Measurements from ENCODE around the gene AP1S2.
A peak's percentile ranks its signal among the peaks of the same experiment; 100 is the strongest.
"Not testable (repeated sequence)": the region's sequence is repeated elsewhere in the genome, so short reads cannot be mapped to it uniquely, and the experiment has no call there.

Gene AP1S2

DNA sequence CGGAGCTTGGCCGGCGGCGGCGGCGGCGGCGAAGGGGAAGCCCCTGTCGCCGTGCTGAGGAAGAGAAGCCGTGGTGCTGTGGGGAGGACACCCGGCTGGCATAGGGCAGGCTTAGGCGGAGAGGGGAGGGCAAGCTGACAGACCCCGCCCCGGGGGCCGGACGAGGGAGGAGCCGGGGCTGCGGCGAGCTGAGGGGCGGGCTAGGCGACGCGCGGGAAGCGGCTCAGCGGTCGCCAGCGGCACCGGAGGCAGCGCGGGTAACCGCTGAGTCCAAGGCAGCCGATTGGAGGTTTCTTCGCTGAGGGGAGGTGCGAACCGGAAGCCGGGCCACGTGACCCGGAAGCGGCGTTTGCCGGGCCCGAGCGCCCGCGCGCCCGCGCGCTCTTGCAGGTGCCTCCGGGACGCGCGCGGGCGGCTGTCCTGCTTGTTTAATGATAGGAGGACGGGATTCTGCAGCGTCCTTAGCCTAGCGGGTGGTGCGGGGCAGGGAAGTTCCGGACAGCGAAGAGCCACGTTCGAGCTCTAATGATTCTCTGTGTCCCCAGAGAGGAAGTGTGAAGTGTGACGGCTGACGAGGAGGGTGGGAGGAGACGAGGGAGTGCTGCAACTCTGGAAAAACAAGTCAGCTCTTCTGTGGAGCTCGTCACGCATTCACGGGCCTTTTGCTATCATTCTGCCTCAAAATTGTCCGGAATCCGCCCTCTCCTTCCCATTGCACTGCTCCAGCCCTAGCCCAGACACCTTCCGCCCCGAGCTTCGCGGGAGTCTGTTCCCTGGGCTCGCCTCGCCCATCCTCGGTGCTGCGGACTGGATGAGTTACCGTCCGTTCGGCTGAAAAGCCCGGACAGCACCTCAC lies at the start of gene AP1S2:
AP1S2 (minus strand) TSS at position 102 of the 856 bp plus-strand sequence. CDS start 2,289 bp downstream, outside the sequence.
- peak; percentile 75 to 96 (median 88) for DNase-seq

DNA sequence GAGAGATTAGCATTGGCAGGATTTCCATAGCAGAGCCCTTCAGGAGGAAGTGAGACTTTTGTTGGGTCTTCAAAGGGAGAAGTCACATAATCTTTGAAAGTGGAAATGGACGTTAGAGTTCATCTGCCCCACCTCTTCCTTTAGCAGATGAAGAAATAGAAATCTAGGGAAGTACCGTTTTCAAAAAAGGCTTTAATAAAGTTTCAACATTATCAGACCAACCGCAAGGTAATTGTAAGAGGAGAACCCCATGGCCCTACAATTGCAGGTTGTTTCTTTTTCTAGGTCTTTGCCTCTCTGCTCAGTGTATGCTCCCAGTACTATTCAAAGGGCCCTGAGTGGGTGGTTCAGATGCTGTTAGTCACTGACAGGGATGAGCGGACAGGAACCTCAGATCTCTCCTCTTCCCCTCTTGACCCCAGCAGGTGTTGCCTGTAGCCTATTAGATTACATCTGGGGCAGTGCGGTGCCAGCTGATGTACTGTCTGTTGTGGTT lies 48.6 kb upstream of the AP1S2 start:
- peak in 1 of 14 donors; percentile 10 for DNase-seq

DNA sequence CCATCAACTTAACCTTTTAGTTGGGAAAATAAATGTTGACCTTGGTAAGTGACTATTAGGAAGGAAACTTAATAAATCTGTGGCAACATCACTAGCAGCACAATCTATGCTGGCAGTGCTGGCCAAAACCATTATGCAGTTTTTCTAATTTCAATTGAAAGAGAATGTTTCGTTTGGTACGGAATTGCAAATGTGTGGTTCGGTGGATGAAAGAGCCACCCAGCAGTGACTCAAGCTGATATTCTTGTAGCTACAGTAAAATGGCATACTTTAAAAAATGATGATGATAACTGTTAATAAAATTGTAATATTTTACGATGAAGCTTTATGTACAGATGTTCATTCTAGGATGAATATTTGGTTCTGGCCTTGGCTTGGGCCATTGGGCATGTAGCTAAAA lies 40.7 kb upstream of the AP1S2 start:
- DNase-seq, result no peak

DNA sequence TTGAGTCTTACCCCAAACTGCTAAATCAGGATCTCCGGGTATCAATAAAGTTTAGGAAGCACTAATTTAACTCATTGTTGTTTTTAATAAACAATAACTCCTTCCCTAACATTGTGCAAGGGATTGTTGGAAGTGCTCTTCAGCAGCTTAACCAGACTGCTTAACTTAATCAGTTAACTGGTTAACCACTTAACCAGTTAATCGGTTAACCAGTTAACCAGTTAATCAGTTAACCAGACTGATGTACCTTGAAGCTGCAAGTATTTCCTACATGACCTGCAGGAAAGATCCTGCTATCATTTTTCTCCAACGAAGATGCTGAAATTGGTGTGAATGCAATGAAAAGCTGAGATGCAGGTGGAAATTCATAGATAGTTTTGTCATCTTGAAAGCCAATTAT lies 40.1 kb upstream of the AP1S2 start:
- DNase-seq, result no peak

DNA sequence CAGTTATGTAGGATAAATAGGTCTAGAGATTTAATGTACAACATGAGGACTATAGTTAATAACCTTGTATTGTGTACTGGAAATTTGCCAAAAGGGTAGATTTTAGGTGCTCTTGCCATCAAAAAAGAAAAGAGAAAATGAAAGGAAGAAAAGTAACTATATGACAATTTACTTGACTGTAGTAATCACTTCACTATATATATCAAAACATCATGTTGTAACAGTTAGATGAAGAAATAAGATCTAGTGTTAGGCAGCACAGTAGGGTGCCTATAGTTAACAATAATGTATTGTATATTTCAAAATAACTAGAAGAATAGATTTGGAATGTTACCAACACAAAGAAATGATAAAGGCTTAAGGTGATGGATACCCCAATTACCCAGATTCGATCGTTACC lies 35.9 kb upstream of the AP1S2 start:
- DNase-seq, result no peak

DNA sequence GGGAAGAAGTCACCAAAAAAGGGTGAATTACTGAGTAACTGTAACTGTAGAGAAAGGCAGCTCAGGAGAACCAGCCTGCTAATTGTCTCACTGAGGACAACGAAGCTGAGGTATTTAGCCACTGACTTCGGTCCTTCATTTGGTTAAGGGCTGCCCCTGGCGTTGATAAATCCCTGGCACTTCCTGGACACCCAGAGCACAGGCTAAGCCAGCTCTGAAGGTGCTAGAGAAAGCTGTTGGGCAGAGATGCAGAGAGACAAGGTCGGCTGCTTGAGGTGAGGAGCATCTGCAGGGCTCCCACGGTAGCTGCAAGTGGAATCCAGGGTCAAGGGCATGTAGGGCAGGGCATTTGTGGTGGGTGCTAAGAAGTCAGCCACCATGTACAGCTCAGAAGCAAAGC lies 33.4 kb upstream of the AP1S2 start:
- no peak for DNase-seq

DNA sequence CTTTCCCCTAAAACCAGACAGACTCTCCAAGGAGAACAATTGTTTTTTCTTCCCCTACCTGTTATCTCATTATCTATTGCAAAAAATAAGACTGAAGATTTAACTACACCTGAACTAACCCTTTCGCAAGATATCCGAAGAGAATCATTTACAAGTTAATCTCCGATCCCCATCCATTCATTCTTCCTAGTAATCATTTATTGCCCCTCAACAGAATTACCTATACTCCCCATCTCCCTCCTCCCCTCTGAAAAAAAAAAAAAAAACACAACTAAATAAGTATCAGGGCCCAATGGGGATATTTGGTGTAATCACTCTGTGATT lies 28.9 kb upstream of the AP1S2 start:
- no peak for DNase-seq

DNA sequence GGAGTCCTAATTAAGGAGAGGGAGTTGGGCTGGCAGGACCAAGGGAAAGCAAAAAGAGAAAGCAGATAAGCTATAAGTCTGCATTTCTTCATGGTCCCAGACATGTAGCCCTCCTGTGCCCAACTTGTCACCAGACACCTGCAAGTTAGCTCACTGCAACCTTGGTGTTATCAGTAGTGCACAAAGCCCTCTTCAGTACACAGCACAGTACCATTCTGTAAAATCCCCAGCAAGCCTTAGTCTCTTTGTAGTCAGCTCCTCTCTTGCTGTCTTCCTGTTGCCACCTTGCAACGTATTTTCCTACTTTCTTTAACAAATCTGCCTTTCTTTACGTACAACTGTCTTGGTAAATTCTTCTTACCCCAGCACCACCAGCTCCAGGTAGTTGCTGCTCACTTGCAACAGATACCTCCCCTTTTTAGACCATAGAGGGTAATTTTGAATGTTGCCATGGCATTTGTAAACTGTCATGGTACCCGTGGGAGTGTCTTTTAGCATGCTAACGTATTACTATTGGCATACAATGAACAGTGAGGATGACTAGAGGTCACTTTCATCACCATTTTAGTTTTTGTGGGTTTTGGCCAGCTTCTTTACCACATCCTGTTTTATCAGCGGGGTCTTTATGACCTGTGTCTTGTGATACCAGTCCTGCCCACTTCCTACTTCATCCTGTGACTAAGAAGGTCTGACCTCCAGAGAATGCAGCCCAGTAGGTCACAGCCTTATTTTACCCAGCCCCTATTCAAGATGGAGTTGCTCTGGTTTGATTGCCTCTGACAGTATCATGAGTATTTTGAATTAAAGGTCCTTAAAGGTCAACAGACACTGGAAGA lies 28.3 kb upstream of the AP1S2 start:
- no peak for DNase-seq

DNA sequence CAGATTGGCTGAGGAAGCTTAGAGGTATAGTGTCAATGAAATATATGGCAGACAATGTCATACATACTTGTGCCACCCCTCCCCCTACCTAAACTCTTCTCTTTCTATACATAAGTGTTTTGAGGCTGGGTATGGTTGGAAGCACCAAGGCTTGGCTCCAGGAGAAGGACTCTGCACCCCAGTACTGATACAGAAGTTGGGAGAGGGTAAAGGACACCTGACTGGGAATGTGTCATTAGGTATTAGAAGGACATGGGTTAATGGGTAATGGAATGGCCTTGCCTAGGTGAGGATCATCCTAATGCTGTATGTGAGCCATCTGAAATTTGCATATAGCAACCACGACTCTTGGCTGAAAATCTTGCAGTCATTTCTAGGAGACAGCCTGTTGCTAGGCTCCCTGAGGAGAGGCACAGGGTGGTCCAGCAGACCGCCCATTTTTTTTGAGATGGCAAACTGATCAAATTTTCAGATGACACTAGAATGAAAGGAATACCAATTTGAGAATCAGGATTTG lies 26.8 kb upstream of the AP1S2 start:
- DNase-seq, result no peak

DNA sequence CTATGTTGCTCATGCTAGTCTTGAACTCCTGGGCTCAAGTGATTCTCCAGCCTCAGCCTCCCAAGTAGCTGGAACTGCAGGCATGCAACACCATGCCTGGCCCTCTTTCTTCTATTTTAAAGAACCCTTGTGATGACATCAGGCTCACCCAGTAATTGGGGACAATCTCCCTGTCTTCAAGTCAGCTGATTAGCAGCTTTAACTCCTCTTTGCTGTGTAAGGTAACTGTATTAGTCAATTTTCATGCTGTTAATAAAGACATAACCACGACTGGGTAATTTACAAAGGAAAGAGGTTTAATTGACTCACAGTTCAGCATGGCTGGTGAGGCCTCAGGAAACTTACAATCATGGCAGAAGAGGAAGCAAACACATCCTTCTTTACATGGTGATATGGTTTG lies 23.3 kb upstream of the AP1S2 start:
- not testable (repeated sequence) for DNase-seq

DNA sequence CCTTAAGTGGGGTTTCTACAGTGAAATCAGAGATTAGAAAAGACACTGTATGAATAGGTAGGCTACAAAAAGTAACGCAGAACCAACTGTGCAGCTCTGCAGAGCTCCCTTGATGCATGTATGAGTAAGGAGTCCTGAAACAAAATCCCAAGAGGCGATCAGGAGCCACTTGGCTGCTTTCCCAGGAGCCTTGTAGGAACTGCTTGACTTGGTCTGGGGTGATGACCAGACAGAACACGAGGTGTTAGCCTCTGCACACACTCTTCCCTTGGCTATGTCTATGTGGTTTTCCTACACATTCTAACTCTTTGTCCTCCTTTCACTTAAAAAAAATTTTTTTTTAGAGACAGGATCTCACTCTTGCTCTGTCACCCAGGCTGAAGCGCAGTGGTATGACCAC lies 22.8 kb upstream of the AP1S2 start:
- peak in 3 of 14 donors; percentile 7 to 20 (median 10) for DNase-seq

DNA sequence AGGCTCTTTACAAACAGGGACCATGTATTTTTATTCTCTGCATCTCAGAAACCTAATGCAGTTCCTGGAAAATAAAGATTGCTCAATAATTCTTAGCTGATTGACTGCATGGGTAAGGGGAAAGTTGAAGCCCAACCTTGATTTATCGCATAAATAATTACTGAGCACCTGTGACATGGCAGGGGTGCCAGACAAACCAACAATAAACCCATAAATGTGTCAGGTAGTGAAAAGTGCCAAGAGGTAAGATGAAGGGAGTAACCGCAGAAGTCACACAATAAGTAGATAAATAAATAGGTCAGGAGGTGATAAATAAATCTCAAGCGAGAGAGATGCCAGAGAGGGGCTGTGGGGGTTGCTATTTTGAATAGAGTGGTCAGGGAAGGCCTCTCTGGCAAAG lies 20.1 kb upstream of the AP1S2 start:
- DNase-seq, result no peak

DNA sequence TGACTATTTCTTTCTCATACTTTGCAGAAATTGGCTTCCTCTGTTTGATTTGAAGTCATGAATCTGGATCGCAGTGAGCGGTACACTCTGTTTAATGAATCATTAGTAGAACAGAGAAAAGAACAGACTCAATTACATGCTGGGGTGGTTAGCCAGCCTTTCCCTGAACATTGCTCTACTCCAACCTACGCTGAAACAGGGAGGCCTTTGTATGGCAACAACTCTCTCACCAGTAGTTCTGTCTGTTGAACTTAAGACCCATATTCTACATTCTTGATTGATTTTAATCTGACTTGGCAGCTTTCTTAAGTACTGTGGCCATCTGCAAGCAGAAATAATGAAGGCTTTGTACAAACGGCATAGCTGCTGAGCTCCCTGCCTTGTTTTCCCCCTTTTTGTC lies 19.0 kb upstream of the AP1S2 start:
- peak in 3 of 14 donors; percentile 0 to 6 (median 4) for DNase-seq

DNA sequence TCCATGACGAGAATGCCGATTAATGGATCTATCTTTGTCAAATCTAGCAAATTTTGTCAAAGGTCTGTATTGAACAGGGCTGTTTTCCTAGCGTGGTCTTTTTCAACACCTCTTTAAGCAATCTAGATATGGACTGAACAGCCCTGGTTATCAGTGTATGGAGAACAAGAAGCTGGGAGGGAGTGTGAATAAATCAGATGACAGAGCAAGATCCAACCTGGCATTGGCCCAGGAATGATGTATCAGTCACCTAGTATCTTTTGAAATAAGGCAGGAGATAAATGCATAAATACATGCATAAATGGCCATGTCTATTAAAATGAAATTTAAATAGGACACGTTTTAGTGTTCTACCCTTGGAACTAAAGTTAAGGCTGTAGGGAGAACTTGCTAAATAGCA lies 15.7 kb upstream of the AP1S2 start:
- DNase-seq, result no peak

DNA sequence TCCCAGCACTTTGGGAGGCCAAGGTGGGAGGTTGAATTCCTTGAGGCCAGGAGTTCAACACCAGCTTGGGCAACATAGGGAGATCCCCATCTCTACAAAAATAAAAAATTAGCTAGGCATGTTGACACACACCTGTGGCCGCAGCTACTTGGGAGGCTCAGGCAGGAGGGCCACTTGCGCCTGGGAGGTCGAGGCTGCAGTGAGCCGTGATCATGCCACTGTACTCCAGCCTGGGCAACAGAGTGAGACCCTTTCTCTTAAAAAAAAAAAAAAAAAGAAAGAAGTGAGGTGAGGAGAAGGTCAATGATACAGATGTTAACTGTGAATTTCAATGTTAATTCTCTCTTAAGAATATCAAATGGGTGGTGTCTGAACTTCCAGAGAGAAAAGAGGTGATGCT lies 15.1 kb upstream of the AP1S2 start:
- no peak for DNase-seq

DNA sequence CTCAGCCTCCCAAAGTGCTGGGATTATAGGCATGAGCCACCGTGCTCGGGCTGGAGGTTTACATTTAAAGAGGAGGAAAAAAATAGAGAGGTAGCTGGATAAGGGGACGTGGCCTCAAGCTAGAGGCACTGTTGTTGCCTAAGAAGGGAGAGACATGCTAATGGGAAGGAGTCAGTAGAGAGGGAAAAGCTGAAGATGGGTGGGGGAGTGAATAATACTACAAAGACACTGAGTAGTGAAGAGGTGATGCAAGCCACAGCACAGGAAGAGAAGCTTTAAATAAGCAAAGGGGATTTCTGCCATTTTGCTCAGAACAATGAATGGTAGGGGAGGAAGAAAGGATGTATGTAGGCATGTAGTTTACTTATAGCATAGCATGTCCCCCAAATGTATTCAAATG lies 11.5 kb upstream of the AP1S2 start:
- DNase-seq, result no peak

DNA sequence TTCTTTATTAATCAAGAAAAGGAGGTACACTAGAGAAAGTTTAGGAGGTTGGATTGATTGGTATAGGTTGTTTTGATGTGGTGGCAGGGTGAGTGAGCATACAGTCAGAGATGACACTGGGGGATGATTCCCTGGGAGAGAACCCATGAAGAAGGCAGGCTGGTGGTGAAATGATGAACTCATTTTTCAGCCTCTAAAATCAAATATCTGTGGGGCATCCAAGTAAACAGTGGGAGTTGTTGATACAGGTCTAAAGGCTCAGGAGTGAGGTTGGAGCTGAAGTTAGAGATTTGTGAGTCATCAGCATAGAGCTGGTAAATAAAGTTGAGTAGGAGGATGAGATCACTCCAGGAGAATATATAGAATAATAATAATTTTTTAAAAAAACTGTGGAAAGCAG lies 10.0 kb upstream of the AP1S2 start:
- DNase-seq, result no peak

DNA sequence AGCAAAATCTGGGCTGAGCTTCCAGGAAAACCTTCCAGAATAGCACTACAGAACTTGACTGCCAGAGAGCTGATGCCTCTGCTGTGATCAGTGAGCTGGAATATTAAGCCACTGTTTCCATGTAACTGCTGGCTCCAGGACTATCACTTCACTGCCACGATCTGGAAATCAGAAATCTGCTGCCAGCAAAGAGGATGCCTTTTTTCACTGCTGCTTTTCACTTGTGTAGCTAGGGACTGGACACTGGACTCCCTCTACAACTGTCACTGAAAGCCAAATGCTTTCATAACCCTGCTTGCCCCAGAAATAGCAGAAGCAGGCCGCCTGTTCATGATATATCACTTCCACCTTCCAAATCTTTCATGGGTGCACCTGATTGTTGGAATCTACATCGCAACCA lies 9.4 kb upstream of the AP1S2 start:
- peak in 3 of 14 donors; percentile 0 to 76 (median 8) for DNase-seq

DNA sequence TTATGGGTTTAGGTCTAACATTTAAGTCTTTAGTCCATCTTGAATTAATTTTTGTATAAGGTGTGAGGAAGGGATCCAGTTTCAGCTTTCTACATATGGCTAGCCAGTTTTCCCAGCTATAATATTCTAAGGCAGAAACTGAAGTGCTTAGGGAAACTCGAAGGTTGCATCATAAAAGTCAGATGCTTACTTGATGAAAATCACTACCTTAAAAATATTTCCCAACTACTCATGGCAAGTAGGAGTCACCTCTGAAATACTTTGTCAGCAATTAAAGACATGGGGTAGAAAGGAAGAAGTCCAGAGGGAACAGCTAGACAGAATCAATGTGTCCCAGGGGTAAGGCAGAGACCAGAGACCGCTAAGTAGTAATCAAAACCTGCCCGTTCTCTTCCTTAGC lies 6.3 kb upstream of the AP1S2 start:
- no peak for DNase-seq

DNA sequence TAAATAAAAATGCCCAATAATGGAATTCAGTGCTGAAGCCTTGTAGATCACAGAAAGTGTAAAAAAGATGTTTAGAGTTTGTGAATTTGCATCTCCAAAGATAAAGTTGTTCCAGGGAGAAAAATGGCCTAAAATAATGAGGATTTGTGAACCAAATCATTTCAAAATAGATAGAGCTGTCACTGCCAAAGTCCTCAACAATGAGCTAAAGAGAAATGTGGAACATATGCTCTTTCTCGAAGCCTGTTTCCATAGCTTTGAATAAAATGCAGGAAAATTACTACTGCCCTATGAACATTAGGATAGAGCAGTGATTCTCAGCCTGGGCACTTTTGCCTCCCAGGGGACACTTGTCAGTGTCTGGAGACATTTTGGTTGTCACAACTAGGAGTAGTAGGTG lies 3.4 kb upstream of the AP1S2 start:
- DNase-seq, result no peak

DNA sequence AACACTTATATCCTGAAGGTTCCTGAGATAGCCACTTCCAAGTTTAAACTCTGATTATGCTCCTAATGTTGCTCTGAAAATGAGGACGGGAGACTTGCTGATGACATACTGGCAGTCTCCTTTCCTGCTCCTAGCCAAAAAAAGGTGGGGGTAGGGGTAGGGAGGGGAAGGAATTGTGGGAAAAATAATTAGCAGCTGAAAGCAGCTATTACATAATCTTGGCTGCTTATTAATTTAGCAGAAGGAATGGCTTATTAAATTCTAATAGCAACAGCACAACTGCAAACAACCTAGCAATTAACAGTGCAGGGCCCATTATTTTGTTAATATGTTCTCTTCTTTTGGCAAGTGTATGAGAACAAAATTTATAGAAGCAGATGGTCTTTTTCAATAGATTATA lies 2.0 kb upstream of the AP1S2 start:
- DNase-seq, result peak in 1 of 14 donors; percentile 70

DNA sequence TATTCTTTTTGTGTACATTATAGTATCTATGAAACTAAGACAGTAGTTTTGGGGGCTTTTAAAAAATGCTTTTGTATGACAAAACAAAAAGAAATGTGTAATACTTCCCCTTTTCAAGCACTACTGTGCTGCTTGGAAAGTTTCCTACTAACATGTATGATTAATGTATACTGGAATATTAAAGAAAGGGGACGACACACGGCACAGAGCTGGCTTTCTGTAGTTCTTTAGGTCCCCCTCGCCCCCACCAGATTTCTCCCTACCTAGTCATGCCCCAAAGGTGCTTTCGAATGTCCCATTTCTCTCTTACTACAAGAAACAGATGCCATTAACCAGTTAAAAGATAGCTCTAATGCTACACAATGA lies 1.6 kb upstream of the AP1S2 start:
- no peak for DNase-seq

DNA sequence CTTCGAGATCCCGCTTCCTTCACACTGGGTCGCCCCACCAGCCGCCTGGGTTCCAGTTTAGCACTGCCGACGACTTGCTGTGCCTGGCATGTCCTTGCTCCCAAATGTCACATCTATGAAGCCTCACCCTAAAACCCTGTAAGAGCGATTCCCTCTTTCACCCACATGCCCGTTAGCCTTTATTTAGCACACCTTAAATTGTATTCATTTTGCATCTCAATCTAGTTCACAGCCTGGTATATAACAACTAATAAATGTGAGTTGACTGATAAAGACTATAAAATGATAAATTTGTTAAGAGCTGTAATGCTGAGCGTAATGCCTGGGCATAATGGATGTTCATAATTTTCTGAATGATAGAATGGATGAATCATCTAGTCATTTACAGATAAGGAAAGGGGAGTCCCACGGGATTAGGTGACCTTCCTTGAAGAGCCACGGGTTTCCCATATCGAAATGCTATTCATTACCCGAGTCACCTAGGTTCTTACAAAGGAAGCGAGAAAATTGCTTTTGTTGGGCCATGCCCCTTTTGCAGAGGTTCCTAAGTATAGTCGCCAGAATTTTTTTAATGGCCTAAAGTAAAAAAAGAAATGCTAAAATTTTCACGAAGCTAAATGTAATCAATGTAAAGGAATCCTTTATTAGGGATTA lies 1.1 kb upstream of the AP1S2 start:
- no peak for DNase-seq

Data from C1 segment of cervical spinal cord (tissue), 14 donors.